ENCODE measurements around the gene CTNND2. TPM values are rescaled to one million over a fixed set of nuclear protein-coding genes. Genes with fewer than 3 reads are reported as not detected.

The CTNND2 gene
- total RNA-seq, 2 experiments from 2014 or later = not detected

DNA sequence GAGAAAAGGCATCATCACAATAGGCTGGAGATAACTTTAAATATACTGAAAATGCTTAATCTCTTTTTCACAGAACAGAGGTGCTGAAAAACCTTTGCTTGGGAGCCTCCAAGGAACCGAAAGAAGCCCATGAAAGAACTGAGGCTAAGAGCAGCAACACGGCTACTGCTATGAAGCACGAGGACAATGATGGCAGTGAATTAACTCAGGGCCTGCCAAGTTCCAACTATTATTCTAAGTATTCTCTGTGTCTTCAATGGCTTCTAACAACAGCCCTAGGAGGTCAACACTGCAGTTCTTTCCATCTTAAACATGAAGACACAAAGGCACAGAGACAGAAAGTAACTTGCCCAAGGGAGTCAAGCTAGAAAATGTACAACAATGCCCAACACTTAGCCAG, 850.2 kb downstream of the CTNND2 start:
- DNase-seq (no peak), ATAC-seq (no peak)
- ChIA-PET POLR2A (no interaction called here), CTCF (no interaction called here)
- intact Hi-C loops (cut with micrococcal nuclease) = no loop called here
- Mint-ChIP-seq H3K27me3 (no peaks in the 10 kb centered on the region), H3K4me1 (ENCODE audit: low read depth) (no peaks in the 10 kb centered on the region), H3K36me3 (ENCODE audit: low read depth) (no peaks in the 10 kb centered on the region), H3K27ac (no peak overlapping the region), H3K9me3 (no peaks in the 10 kb centered on the region), H3K4me3 (no peak overlapping the region)
- TF ChIP-seq, protein P1, sequence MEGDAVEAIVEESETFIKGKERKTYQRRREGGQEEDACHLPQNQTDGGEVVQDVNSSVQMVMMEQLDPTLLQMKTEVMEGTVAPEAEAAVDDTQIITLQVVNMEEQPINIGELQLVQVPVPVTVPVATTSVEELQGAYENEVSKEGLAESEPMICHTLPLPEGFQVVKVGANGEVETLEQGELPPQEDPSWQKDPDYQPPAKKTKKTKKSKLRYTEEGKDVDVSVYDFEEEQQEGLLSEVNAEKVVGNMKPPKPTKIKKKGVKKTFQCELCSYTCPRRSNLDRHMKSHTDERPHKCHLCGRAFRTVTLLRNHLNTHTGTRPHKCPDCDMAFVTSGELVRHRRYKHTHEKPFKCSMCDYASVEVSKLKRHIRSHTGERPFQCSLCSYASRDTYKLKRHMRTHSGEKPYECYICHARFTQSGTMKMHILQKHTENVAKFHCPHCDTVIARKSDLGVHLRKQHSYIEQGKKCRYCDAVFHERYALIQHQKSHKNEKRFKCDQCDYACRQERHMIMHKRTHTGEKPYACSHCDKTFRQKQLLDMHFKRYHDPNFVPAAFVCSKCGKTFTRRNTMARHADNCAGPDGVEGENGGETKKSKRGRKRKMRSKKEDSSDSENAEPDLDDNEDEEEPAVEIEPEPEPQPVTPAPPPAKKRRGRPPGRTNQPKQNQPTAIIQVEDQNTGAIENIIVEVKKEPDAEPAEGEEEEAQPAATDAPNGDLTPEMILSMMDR (IDR thresholded peaks at IDR 0.05) = no peak

GRCh38 chr5:11052871-11053270, 851.4 kb downstream of the CTNND2 start:
- Mint-ChIP-seq H3K36me3 (ENCODE audit: low read depth) (no peaks in the 10 kb centered on the region), H3K4me1 (ENCODE audit: low read depth) (no peaks in the 10 kb centered on the region), H3K27ac (no peak overlapping the region), H3K4me3 (no peak overlapping the region), H3K9me3 (no peaks in the 10 kb centered on the region), H3K27me3 (no peaks in the 10 kb centered on the region)
- POLR2A ChIA-PET = no interaction called here
- DNase-seq (no peak), ATAC-seq (no peak)
- TF ChIP-seq, protein P1 (IDR thresholded peaks at IDR 0.05) = no peak
- intact Hi-C loops (cut with micrococcal nuclease) = no loop called here
- CTCF ChIA-PET = interaction anchor here (1.3 kb wide), 1 partner anchor 65 kb away, joined by 8 read pairs; no protein-coding TSS in a partner anchor

GRCh38 chr5:11050596-11051304, 853.5 kb downstream of the CTNND2 start:
- H3K27ac Mint-ChIP-seq = no peak overlapping the region
- no peaks in the 10 kb centered on the region for H3K36me3 Mint-ChIP-seq (ENCODE audit: low read depth)
- no peak overlapping the region for H3K4me3 Mint-ChIP-seq
- DNase-seq (no peak), ATAC-seq (no peak)
- no peaks in the 10 kb centered on the region for H3K9me3 Mint-ChIP-seq
- intact Hi-C loops (cut with micrococcal nuclease) = no loop called here
- no peaks in the 10 kb centered on the region for H3K27me3 Mint-ChIP-seq
- CTCF ChIA-PET = interaction anchor here (1.0 to 1.4 kb wide), 2 partner anchors 11 to 17 kb away, joined by 3 to 4 read pairs; no protein-coding TSS in a partner anchor
- TF ChIP-seq, protein P1 (IDR thresholded peaks at IDR 0.05) = no peak
- POLR2A ChIA-PET = no interaction called here
- H3K4me1 Mint-ChIP-seq (ENCODE audit: low read depth) = no peaks in the 10 kb centered on the region

DNA sequence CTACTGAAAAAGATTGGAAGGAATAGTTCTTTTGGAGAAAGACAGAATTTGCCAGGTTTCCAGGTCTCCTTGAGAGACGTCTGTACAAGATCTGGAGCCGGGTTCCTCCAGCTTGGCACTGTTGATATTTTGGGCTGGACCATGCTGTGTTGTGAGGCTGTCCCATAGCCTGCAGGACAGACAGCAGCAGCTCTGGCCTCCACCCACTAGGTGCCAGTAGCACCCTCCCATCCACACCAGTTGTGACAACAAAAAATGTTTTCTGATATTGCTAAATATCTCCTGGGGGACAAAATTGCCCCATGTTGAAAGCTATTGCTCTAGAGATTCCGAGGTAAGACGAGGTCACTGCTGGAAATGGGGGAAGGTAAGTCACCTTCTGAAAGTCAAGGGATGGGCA, 855.5 kb downstream of the CTNND2 start:
- TF ChIP-seq, protein P1 (IDR thresholded peaks at IDR 0.05) = no peak
- intact Hi-C loops (cut with micrococcal nuclease) = no loop called here
- Mint-ChIP-seq H3K9me3 (no peaks in the 10 kb centered on the region), H3K4me3 (no peak overlapping the region), H3K27ac (no peak overlapping the region), H3K4me1 (ENCODE audit: low read depth) (no peaks in the 10 kb centered on the region), H3K36me3 (ENCODE audit: low read depth) (no peaks in the 10 kb centered on the region), H3K27me3 (no peaks in the 10 kb centered on the region)
- ATAC-seq (no peak), DNase-seq (no peak)
- CTCF ChIA-PET = interaction anchor here (1.1 kb wide), 1 partner anchor 11 kb away, joined by 3 read pairs; no protein-coding TSS in a partner anchor
- POLR2A ChIA-PET = no interaction called here

DNA sequence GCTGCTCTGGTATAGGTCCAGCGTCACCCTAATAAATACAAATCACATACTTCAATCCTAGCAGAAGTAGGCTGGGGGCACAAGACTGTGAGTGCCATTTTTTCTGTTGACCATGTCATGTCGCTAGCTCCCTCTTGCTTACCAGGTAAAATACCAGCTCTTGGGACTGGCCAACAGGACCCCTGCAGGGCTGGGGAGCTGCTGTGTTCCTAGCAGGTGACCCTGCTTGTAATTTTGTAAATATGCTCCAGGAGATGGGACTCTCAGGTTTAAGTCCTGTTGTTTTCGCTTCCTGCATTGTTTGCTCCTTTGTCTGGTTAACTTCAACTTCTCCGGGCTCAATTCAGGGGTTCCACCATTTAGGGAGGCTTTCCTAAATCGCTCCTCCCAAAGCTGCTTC, 856.6 kb downstream of the CTNND2 start:
- intact Hi-C loops (cut with micrococcal nuclease) = no loop called here
- TF ChIP-seq, protein P1 (IDR thresholded peaks at IDR 0.05) = no peak
- CTCF ChIA-PET = interaction anchor here (1.1 kb wide), 1 partner anchor 9 kb away, joined by 3 read pairs; no protein-coding TSS in a partner anchor
- DNase-seq = no peak
- no peak for ATAC-seq
- no peaks in the 10 kb centered on the region for H3K4me1 Mint-ChIP-seq (ENCODE audit: low read depth)
- POLR2A ChIA-PET = no interaction called here
- H3K4me3 Mint-ChIP-seq = no peak overlapping the region
- no peaks in the 10 kb centered on the region for H3K9me3 Mint-ChIP-seq
- H3K27ac Mint-ChIP-seq = no peak overlapping the region
- H3K36me3 Mint-ChIP-seq (ENCODE audit: low read depth) = no peaks in the 10 kb centered on the region
- no peaks in the 10 kb centered on the region for H3K27me3 Mint-ChIP-seq

All from activated CD8-positive, alpha-beta T cell treated with anti-CD3 and anti-CD28 coated beads for 36 hours (primary cell).